NCI-H526 (cell line): ENCODE results near the gene RAB23.
"Not testable (repeated sequence)": the region's sequence is repeated elsewhere in the genome, so short reads cannot be mapped to it uniquely, and the experiment has no call there.

Experiments
- DNase-seq, 2 experiments: peaks; one replicate each; lab custom pipeline; 2025; lab: John Stamatoyannopoulos, UW

Gene RAB23

GRCh38 chr6:57221936-57222742, at the start of gene RAB23:
Gene RAB23, minus strand, starts transcription at chr6:57222307. Its CDS starts 11,927 bp downstream, at chr6:57210380.
- DNase-seq, result peak; percentile 58 to 91

- DNase-seq, result no peak
Measured at GRCh38 chr6:57268294-57268640, 46.2 kb upstream of the RAB23 start.

GRCh38 chr6:57267586-57268293, 45.6 kb upstream of the RAB23 start:
- peak; percentile 28 to 78 for DNase-seq

GRCh38 chr6:57265755-57266221, 43.7 kb upstream of the RAB23 start:
- no peak for DNase-seq

GRCh38 chr6:57263739-57264138, 41.6 kb upstream of the RAB23 start:
- DNase-seq, result no peak

GRCh38 chr6:57262901-57263694, 41.0 kb upstream of the RAB23 start:
- no peak for DNase-seq

DNA sequence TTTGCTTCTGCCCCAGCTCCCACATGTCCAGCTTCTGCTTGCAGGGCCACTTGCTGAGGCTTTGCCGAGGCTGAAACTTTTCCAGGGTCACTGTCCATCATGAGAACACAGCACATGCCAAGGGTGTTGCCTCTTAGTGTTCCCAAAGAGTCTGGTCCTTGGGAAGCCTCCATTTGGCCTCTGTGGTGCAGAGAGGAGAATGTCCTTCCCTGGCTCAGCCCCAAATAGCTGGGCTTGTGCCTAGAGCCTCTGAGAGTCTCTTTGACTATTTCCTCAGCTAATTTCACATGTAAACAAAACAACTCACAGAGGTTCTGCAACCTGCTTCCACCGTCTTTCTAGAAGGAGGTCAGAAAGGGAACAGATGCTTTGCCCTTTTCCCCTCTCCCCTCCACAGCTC, 40.4 kb upstream of the RAB23 start:
- no peak for DNase-seq

DNA sequence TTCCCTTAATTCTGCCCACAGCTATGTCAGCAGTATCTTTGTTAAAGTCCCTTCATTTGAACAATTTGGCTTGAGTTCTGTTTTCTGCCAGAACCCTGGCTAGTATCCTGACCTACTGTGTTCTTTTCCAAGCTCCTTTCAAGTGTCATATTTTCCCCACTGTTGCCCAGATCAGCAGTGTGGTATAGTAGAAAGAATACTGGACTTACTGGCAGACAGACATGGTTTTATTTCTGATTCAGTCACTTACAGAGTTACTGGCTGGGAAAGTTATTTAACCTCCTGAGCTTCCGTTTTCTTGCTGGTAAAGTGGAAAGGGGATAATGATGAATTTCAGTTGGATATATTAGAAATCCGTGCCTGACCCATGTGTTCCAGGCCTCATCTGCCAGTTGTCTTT, 39.8 kb upstream of the RAB23 start:
- DNase-seq, result no peak

DNA sequence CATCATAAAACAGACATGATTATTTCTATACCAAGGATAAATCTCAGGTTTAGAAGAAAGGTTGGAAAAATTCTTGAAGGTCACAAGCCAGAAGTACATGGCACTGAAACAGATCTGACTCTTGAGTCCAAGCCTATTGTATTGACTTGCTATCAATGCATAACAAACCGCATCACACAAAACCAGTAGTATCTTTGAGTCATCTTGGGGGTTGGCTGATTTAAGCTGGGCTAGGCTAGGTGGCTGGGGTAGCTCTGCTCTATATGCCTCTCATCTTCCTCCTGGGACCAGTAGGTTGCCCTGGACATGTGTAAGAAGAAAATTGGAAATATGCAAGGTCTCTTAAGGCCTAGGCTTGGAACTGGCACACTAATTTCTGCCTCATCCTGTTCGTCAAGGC, 37.0 kb upstream of the RAB23 start:
- no peak for DNase-seq

DNA sequence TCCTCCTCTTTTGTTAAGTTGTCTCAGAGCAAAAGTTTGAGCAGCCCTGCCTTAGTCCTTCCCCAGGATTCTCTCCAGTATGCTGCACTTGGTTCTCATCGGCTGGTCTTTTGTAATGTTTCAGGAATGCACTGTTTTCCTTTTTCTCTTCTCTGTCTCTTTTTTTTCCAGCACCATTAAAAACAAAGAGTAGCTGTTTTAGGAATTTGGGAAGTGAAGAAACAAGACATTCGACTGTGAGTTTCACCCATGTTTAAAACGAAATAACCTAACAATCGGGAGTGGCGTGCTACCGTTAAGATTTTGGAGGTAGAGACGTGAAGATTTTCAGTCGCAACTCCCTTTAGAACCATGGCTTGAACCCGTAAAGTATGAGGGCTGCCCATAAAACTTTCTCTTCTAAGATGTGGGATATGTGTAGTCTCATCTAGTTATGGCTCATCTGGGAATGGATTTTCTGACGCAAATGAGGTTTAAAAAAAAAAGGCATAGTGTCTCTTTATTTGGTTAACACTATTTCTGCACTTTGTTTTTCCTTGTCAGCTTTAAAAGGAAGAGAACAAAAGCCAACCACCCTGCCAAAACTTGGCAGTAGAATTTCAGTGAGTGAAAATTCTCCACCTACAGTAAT, 35.9 kb upstream of the RAB23 start:
- DNase-seq, result no peak

DNA sequence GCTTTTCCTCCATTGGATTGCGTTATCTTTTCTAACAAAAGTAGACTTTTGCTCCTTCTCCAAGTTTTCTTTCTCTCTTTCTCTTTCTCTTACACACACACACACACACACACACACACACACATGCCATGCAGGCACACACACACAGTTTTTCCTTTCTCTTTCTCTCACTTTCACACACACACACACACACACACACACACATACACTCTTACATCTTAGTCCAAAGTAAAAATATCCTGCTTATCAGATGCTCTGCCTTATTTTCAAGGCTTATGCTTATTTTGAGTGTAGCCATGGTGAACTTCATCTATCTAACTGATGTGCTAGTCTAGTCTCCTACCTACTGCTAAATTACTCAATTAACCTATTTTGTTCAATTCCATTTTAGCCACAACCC, 34.4 kb upstream of the RAB23 start:
- DNase-seq, result no peak

GRCh38 chr6:57255451-57256169, 33.5 kb upstream of the RAB23 start:
- no peak for DNase-seq

GRCh38 chr6:57254055-57254717, 32.1 kb upstream of the RAB23 start:
- DNase-seq, result no peak

DNA sequence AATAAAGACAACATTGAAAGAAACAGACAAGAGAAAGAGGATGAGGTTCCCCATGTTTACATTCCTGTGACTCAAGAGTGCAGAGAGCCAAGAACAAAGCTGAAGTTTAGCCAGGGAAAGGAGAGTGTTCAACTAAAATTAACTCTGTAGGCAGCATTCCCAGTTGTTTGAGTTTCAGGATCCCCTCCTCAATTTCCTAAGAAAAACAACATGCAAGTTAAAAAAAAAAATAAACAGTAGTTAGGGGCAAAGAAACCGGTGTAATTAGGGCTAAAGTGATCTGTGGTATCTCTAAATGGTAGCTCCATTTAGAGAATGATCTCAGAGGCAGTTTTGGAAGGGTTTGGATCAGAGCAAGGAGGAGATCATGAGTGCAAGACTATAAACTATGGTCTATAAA, 30.9 kb upstream of the RAB23 start:
- DNase-seq, result no peak

DNA sequence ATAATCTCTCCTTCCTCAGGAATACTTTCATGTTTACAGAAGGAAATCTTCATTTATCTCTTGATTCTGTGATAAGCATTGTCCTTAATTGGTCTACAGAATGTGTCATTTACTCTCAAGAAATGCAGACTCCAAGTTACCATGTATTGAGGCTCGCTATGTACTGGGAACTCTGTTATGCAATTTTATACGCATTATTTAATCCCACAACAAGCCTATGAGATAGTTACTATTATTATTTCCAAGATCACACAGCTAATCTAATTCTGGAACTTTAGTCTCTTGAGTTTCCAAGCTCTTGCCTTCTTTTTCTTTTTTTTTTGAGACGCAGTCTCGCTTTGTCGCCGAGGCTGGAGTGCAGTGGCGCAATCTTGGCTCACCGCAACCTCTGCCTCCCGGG, 30.0 kb upstream of the RAB23 start:
- no peak for DNase-seq

DNA sequence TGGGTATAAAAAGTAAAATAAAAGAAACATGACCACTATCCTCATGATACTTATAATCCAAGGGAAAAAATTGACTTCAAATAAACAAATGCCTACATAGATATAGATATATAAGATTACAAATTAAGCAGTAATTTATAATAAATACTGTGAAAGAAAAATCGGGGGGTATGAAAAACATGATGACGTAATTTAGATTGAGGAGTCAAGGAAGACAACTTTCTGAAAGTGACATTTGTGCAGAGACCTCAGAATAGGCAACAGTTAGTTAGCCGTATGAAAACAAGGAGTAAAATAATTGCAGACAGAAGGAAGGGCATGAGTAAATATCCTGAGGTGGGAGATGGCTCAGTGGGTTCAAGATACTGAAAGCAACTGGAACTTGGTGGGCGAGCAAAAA, 28.2 kb upstream of the RAB23 start:
- DNase-seq, result no peak

DNA sequence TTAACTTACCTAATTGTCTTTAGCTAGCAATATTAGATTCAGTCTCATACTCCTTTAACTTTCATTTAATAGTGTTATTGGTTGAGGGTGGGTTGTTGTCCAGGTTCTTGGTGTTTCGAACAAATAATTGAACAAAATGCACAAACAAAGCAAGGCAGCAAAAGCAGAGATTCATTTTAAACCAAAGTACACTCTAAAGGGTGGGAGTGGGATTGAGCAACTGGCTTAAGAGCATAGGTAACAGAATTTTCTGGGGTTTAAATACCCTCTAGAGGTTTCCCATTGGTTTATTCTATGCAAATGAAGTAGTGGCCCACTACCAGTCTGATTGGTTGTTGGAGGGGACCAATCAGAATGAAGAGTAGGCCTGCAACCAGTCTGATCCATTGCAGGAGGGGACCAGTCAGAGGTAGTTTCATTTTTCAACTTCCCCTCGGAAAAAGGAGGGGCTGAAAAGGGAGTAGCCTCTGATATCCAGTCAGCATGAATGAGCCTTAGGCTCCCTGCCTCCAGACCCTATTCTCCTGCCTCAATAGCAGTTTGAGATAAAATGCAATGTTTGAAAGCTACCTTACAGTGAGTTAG, 26.3 kb upstream of the RAB23 start:
- no peak for DNase-seq

DNA sequence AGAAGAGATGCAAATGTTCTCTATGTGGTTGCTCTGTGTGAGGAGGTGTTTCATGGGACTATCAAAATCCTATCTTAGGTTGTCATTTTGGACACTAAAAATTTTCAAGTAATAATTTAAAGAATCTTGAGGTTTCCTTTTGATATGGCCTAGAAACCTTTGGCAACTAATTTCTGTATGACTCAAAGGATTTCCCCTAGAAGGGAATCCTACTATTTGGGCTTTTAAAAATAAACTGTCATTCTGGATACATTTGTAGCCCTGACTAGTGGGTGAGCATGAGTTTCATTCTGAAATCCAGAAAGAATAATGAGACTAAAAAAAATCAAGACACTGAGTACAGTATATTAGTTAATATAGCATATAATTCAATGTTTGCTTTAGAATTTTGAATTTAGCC, 25.5 kb upstream of the RAB23 start:
- no peak for DNase-seq

DNA sequence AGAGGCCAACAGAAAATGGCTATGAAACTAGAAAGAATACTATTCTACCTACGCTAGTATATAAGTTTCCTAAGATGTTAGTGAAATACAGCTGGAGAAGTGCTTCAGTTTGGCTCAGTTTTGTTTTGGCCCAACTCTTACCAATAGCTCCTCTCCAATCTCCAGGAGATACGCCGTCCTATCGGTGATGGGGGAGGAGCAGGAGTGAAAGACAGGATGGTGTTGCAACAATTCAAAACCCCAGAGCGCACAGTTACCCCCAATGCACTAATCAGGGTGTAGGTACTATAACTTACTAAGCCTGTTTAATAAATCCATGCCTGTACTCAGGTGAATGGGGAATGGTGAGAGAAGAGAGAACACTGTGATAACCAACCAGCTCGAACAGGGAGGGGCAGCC, 24.2 kb upstream of the RAB23 start:
- DNase-seq, result no peak

DNA sequence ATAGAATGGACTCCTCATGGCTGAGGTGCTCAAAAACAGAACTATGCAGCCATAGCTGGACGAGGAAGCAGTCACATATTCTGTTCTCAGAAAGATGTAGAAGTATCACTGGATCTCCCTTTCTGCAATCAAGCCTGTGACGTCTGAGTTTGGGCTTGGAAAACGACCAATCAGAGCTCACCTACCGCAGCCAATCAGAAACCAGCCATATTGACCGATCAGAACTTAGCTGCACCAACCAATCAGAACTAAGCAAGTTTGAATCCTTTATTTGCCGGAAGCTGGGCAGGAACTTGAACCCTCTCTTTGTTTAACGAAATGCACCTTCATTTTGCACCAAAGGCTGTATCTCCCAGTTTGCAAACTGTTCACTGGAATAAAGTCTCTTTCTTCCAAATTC, 21.8 kb upstream of the RAB23 start:
- no peak for DNase-seq

DNA sequence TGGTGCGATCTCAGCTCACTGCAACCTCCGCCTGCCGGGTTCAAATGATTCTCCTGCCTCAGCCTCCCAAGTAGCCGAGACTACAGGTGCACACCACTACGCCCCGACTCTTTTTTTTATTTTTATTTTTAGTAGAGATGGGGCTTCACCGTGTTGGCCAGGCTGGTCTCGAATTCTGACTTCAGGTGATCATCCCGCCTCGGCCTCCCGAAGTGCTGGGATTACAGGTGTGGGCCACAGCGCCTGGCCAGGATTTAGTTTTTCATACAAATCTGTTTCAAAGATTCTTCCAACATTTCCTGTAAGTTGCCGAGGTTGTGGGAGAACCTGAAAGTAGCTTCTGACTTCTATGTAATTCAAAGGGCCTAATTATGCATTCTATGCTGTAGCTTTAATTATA, 21.4 kb upstream of the RAB23 start:
- DNase-seq, result not testable (repeated sequence)
